ENCODE measurements around the gene GATM.
"Not testable (repeated sequence)": the region's sequence is repeated elsewhere in the genome, so short reads cannot be mapped to it uniquely, and the experiment has no call there.

Gene GATM

DNA sequence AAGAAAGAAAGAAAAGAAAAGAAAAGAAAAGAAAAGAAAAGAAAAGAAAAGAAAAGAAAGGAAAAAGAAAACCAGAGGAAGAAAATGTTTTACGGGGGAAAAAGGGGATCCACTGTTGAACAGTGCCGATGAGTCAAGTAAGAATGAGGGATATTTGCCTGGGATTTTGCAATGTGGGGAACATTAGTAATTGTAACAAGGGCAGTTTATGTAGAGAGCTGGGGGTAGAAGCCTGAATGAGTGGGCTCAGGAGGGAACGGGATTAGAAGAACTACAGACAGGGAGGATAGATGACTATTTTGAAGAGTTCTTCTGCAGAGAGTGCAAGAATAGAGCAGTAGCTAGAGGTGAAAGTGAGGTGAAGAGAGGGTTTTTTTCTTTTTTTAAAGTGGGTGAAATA lies 28.7 kb downstream of the GATM start:
- no peak for DNase-seq

DNA sequence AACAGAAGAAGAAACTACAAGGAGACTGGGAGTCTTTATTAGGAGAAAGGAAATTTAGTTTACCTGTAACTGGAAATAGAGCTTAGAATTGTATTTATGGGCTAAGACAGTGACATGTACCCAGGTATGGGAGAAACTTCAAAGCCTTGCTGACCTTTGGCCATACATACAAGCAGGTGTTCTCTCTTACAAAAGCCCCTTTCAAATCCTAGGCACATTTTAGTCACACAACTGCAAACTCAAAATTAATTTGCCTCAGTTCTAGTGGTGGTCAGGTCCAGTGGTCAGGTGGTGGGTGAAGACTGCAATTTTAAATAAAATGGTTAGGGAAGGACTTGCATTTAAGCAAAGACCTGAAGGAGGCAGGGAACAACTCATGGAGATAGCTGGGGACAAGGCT lies 30.4 kb downstream of the GATM start:
- no peak for DNase-seq

DNA sequence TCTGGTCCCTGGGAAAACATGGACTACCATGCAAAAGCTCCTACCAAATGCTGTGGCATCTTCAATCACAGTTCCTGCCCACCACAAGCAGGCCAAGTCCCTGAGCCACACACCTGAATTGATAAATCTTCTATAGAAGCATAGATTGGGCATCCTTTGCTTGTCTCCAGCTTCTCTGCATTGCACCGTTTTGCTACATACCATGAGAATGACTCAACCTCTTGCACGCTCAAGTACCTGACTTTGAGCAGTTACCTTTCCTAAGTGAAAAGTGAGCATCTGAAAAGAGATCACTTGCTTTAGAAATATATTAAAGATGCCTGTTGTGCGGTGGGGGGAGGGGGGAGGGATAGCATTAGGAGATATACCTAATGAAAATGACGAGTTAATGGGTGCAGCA lies 31.3 kb downstream of the GATM start:
- DNase-seq, result no peak

DNA sequence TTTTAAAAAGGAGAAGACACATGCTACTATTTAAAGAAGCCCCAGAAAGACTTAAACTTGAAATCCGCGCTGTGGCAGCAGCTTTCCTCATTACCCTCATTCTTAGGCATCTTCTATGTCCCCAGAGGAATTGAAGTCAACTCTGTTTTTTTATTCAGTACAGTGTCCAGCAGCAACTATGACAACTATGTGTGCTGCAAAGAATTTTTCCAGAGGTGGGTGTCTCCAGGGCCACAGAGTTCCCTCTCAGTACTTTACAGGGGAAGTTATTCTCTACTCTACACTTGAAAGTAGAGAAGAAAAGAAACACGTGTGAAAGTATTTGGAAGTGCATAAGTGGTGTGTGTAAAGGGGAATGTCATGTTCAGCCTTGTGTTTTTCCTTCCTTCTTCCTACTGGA lies 32.0 kb downstream of the GATM start:
- DNase-seq, result no peak

DNA sequence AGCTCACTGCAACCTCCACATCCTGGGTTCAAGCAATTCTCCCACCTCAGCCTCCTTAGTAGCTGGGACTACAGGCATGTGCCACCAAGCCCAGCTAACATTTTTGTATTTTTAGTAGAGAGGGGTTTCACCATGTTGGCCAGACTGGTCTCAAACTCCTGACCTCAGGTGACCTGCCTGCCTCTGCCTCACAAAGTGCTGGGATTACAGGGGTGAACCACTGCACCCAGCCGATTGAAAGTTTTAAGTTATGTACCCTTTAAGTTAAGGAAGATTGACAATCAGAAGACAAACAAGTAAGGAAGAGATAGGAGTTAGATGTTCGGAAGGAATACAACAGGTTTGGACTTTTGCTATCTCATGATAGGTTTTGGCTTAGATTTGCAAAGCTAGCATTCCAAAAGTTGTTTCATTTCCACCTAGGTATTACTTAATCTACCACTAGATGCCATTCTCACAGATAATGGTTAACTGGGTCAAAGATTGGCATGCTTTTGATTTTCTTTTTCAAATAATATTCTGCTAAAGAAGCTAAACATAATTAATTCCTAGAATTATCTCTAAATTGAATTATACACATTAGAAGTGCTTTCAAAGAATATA lies 35.0 kb downstream of the GATM start:
- no peak for DNase-seq

DNA sequence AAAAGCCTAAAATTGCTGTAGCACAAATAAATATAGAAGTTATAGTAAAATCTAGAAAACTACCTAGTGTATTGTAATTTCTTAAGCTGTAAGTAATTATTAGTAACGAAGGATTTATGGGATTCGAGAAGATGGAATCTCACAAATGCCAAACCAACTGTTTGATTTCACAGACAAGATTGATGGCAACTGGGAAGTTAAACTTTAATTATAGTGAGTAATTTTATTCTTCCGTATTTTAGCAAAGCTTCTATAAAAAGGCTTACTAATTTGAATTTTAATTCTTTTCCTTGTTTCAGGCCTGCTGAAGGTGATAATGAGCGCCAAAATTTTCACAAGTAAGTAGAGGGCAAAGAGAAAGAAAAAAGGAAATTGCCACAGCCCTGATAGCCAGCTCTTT lies 36.6 kb downstream of the GATM start:
- no peak for DNase-seq

DNA sequence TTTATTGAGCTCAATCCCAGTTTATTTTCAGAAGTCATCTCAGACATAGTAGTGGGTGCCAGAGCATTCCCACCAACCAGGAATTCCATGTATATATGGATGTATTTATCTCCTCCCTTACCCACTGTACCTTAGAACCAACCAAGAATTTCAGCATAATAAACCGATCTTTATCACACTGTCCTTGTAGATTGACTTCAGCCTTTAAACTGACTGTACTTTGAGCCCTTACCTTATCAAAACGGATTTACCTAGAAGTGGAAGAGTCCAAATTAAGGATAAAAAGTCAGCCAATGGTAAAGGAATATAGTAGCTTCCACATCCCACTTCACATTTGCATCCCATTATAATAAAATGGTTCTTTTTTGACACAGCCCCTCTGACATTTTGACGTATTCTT lies 37.9 kb downstream of the GATM start:
- DNase-seq, result no peak

DNA sequence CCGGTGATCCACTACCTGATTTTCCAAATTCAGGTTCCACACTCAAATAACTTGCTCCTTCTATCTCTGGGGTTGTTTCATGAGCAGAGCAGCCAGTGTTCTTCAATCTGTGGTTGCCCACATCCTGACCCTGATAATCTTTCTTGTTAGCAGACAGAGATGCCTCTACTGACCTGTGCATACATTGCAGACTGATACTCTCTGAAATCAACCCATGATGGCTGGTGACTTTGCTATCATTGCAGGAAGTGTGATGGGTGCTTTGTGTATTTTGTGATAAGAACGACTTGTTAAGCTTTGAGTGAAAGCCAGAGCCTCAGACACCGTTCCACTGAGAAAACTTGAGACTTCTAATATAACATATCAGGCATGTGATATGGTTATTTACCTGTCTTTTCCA lies 39.9 kb downstream of the GATM start:
- no peak for DNase-seq

DNA sequence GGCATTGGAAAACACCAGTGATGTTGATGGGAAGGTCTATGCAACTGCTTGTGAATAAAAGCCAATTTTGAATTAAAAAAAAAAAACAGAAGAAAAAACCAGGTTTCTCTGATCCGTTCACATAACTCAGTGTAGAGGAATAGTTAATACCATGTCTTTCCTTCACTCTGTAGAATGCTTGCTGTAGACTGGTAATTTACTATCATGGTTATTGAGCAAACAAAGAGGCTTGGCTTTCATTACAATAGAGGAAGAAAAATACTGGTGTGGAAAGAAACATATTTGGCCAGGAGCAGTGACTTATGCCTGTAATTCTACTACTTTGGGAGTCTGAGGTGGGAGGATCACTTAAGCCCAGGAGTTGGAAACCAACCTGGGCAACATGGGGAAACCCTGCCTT lies 41.1 kb downstream of the GATM start:
- no peak for DNase-seq

DNA sequence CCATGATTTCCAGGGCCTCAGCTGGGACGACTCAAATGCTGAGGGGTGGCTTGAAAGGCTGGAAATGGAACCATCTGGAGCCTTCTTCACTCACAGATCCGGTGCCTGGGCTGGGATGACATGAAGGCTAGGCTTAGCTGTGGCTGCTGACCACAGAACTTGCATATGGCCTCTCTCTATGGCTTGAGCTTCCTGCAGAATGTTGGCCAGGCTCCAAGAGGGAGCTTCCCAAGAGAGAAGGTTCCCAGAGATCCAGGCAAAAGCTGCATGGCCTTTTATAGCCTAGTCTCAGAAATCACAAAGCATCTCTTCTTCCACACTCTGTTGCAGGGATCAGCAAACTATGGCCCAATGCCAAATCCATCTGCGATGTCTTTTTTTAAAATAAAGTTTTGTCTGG lies 44.8 kb downstream of the GATM start:
- no peak for DNase-seq

DNA sequence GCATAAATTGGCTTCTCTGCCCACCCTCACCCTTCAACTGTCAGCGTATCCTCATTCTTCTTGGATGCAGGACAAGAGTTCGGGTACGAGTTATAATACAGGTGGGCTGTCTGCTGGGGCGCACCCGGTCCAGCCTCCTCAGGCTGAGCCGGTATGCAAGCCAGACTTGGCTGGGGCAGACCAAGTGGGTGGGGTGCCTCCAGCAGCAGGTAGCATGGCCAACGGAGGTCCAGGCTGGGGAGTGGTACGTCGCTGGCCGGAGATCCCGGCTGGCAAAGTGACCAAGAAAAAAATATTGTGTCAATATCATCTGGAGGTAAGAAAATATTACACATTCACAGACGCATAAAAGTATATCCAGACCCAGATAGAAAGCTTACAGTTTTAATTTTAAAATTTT lies 45.6 kb downstream of the GATM start:
- no peak for DNase-seq

DNA sequence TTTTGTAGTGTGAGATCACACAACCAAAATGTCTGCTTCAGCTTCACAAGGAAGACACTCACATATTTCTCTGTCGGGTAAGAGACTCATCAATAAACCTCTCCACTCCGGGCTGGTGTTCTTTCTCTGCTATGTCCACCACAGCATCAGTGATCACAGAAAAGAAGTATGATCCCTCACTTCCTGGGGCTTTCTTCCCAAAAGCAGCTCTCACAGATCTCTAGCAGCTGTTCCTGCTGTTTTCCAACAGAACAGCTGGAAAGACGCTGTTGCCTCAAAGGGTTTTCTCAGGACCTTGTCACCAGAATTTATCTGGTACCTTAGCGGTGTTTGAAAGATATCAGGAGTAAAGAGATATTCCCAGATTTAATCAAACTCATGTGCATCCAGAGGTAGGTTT lies 46.4 kb downstream of the GATM start:
- DNase-seq, result no peak

DNA sequence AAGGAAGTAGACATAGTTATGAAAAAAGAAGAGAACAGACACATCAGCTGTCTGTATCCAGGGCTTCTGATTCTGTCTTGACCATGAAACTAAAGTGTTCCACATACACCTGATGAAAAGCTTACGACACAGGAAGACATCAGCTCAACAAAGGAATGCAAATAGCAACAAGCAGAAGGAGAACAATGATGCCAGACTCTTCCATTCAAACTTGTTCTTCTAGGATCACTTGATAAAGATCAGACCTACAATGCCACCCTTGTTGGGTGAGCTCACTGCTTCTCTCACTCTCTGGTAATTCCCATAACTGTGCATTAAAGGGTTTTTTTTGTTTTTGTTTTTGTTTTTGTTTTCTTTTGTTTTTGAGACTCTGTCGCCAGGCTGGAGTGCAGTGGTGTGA lies 49.7 kb downstream of the GATM start:
- DNase-seq, result no peak

DNA sequence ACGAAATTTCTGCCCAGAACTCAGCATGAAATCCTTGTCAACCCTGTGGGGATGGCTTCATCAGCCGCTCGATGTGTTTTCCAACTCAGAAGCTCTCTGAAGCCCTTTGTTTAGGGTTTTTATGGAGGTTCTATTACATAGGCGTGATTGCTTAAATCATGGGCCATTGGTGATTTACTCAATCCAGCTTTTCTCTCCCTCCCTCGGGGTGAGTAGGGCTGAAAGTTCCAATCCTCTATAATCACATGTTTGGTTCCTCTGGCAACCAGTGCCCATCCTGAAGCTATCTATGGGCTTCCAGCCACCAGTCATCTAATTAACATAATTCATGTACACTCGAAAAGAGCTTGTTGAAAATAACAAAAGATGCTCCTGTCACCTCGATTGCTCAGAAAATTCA lies 51.6 kb downstream of the GATM start:
- peak; percentile 89 for DNase-seq

DNA sequence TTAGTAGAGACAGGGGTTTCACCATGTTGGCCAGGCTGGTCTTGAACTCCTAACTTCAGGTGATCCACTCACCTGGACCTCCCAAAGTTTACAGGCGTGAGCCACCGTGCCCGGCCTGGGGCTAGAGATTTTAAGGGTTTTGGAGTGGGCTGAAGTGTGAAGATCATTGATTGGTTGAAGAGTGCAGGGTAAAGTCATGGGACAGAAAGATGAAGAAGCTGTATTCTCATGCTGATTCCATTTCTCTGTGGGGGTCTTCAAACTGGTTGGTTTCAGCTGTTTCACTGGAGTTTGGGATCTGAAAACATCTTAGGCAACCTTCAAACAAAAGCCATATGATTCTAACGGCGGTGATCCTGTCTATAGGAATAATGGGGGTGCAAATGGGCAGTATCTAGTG lies 52.1 kb downstream of the GATM start:
- no peak for DNase-seq

DNA sequence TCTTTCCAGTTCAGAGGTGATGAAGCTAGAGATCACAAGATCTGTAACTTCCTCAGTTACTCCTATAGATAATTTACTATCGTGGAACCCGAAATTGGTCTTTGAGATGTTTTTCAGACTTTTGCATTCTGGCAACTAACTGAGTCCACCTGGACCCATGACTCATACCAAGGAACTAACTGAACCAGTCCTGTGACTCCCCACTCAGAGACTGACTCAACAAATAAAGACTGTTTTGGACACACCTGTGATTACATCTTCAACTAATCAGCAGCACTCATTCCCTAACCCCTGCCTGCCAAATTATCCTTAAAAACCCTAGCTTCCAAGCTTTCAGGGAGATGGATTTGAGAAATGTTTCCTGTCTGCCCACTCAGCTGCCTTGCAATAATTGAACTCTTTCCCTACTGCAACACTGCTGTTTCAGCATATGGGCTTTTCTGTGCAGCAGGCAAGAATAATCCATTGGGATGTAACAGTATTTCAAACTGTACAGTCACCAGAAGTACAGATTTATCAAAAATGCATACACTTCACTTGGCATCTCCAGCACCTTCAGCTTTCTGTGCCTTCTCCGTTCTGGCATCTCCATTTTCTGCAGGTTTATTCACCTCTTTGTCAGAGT lies 57.7 kb downstream of the GATM start:
- no peak for DNase-seq

DNA sequence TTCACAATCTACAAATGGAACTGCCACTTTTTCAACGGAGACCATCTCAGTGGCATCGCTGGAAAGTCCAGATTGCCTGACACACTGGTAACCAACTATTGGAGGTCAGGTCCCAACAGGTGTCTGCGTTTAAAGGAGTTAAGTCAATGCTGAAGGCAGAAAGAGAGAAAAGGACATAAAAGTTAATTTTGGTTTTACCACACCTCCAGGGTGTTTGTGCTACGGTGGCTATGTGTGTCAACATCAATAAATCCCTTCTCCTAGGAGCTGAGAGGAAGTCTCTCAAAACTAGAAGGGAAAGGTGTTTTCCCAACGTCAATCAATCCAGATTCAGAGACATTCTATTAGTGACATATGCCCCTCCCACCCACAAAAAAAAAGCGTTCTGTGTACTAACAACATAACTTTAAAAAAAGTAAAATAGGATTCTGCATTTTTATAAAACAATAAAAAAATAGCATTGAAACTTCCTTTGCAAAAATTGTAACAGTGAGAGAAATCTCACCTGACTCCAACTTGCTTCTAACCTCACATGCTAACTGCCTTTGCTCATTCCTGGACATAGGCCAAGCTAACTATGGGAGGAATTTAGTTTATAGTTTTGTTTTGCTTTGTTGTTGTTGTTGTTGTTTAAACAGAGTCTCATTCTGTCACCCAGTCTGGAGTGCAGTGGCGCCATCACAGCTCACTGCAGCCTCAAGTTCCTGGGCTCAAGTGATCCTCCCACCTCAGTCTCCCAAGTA lies 58.7 kb downstream of the GATM start:
- no peak for DNase-seq

DNA sequence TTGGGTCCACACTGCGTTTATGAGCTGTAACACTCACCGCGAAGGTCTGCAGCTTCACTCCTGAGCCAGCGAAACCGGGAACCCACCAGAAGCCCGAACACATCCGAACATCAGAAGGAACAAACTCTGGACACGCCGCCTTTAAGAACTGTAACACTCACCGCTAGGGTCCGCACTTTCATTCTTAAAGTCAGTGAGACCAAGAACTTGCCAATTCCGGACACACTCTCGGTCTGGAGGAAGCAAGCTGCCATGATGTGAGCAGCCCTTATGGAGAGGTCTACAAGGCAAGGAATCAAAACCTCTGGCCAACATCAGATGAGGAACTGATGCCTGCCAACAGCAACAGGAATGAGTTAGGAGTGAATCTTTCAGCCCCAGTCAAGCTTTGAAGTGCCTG lies 63.4 kb downstream of the GATM start:
- no peak for DNase-seq

DNA sequence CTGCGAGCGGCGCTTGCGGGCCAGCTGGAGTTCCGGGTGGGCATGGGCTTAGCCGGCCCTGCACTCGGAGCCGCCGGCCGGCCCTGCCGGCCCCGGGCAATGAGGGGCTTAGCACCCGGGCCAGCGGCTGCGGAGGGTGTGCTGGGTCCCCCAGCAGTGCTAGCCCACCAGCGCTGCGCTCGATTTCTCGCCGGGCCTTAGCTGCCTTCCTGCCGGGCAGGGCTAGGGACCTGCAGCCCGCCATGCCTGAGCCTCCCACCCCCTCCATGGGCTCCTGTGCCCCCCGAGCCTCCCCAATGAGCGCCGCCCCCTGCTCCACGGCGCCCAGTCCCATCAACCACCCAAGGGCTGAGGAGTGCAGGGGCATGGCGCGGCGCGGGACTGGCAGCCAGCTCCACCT lies 64.2 kb downstream of the GATM start:
- not testable (repeated sequence) for DNase-seq

Data from NCI-H2081 treated with DMSO at 0.1 percent for 48 hours (cell line).